Keratinocyte (primary cell): ENCODE data around the gene KCNN3. TPM values are rescaled to one million over a fixed set of nuclear protein-coding genes. Genes with fewer than 3 reads are reported as not detected.

ENCODE experiments used
- DNase-seq: peaks from one replicate; pipeline ENCODE4 v3.0.0-alpha.2; 2011; ENCODE audit warnings: low read depth, missing footprints, low spot score
- FAIRE-seq: peaks from 2 replicates; lab custom pipeline; 2011; peaks lifted over from hg19 to GRCh38; lab: Jason Lieb, UNC
- H2AFZ ChIP-seq: 2 replicates; pipeline ENCODE4 v1.6.0; 2012; ENCODE audit warnings: low read length, control low read depth, inconsistent platforms; ENCODE audit not compliant: control insufficient read depth
- H3K27ac ChIP-seq: 2 replicates; pipeline ENCODE4 v1.5.1; 2011; ENCODE audit warnings: low read length; ENCODE audit not compliant: control insufficient read depth, insufficient read depth
- H3K27me3 ChIP-seq: 3 replicates; pipeline ENCODE4 v1.6.0; 2011; ENCODE audit warnings: low read length; ENCODE audit not compliant: control insufficient read depth, insufficient read depth; ENCODE audit errors: extremely low read depth
- H3K36me3 ChIP-seq, 2 experiments: 2 replicates in 1 of 2; 3 replicates in 1 of 2; pipeline ENCODE4 v1.5.1; 2011; ENCODE audit warnings: low read length in 2 of 2, mild to moderate bottlenecking in 1 of 2; ENCODE audit not compliant: control insufficient read depth in 2 of 2, insufficient read depth in 2 of 2; ENCODE audit errors: extremely low read depth in 1 of 2
- H3K4me1 ChIP-seq: 3 replicates; pipeline ENCODE4 v1.5.1; 2011; ENCODE audit warnings: low read length; ENCODE audit not compliant: control insufficient read depth, insufficient read depth; ENCODE audit errors: extremely low read depth
- H3K4me2 ChIP-seq: 3 replicates; pipeline ENCODE4 v1.6.0; 2011; ENCODE audit warnings: low read depth, low read length; ENCODE audit not compliant: control insufficient read depth, insufficient read depth; ENCODE audit errors: extremely low read depth
- H3K4me3 ChIP-seq, 3 experiments: fragments of 200-600 bp in 1 of 3; sonication (generic) in 1 of 3; 2 replicates in 2 of 3; 3 replicates in 1 of 3; pipeline ENCODE4 v1.5.1; 2011 to 2016; ENCODE audit warnings: low read length in 3 of 3, mild to moderate bottlenecking in 3 of 3, control low read depth in 2 of 3, inconsistent platforms in 1 of 3, low read depth in 1 of 3, mixed read lengths in 1 of 3, mixed run types in 1 of 3, moderate library complexity in 1 of 3; ENCODE audit not compliant: control insufficient read depth in 2 of 3, insufficient read depth in 2 of 3; ENCODE audit errors: extremely low read depth in 1 of 3
- H3K79me2 ChIP-seq: 2 replicates; pipeline ENCODE4 v1.6.0; 2012; ENCODE audit warnings: low read length; ENCODE audit not compliant: control insufficient read depth, insufficient read depth
- H3K9ac ChIP-seq: 3 replicates; pipeline ENCODE4 v1.6.0; 2011; ENCODE audit warnings: low read length; ENCODE audit not compliant: control insufficient read depth, insufficient read depth; ENCODE audit errors: extremely low read depth
- H3K9me1 ChIP-seq: 3 replicates; pipeline ENCODE4 v1.6.0; 2011; ENCODE audit warnings: low read length; ENCODE audit not compliant: control insufficient read depth, insufficient read depth; ENCODE audit errors: extremely low read depth
- H3K9me3 ChIP-seq: 2 replicates; pipeline ENCODE4 v1.5.1; 2012; ENCODE audit warnings: low read depth, low read length; ENCODE audit not compliant: control insufficient read depth
- H4K20me1 ChIP-seq: 3 replicates; pipeline ENCODE4 v1.6.0; 2011; ENCODE audit warnings: low read length; ENCODE audit not compliant: control insufficient read depth, insufficient read depth; ENCODE audit errors: extremely low read depth
- CTCF ChIP-seq, 3 experiments: IDR thresholded peaks in 1 of 3; conservative IDR thresholded peaks in 1 of 3; optimal IDR thresholded peaks in 1 of 3; 2 replicates in 2 of 3; 3 replicates in 1 of 3; pipeline versions ENCODE3 to v1.5.1; 2011; ENCODE audit warnings: low read length in 3 of 3, mild to moderate bottlenecking in 3 of 3, moderate library complexity in 2 of 3, control low read depth in 1 of 3, inconsistent platforms in 1 of 3; ENCODE audit not compliant: insufficient read depth in 2 of 3; ENCODE audit errors: extremely low read depth in 1 of 3
- EZH2 ChIP-seq: IDR thresholded peaks from one replicate; pipeline ENCODE4 v1.6.1; 2012; ENCODE audit warnings: inconsistent platforms, mild to moderate bottlenecking, low read length, moderate library complexity
- dilution Hi-C: fragments of 300-500 bp; cut with MboI; formaldehyde crosslinking; loops from one replicate; pipeline ENCODE4 v1.7.0; 2020; ENCODE audit warnings: low sequenced_read_pairs; ENCODE audit not compliant: extremely low pct_ligation_motif_present
- polyA plus RNA-seq, 5 experiments: library from polyadenylated mRNA; depleted of rRNA in 3 of 5; stranded (reverse) in 3 of 5; stranded (forward) in 1 of 5; unstranded in 1 of 5; fragments of >200 nt; gene quantifications; 1 replicate in 1 of 5; 2 replicates in 3 of 5; 3 replicates in 1 of 5; pipeline versions ENCODE4 v1.2.1 to v1.2.3, GENCODE V29; 2011 to 2012; ENCODE audit warnings: missing spikeins in 2 of 5, low read depth in 1 of 5, low replicate concordance in 1 of 5

Gene KCNN3
- polyA plus RNA-seq, 1 donor (not counting 4 experiments of a cell fraction or from before 2014, with no cell fraction given): 0.05 TPM

GRCh38 chr1:154719586-154720327 is 150.3 kb downstream of the KCNN3 start:
- Histone ChIP-seq H3K9me3 (no peaks in the 10 kb centered on the region), H3K4me3 (no peak overlapping the region), H2AFZ (no peak overlapping the region), H3K4me2 (no peak overlapping the region), H3K9ac (no peak overlapping the region), H3K79me2 (no peaks in the 10 kb centered on the region), H3K27ac (no peak overlapping the region), H4K20me1 (no peaks in the 10 kb centered on the region), H3K9me1 (no peaks in the 10 kb centered on the region), H3K36me3 (no peaks in the 10 kb centered on the region), H3K4me1 (no peaks in the 10 kb centered on the region), H3K27me3 (peaks cover 3% of the 10 kb centered on the region)
- DNase-seq: no peak
- TF ChIP-seq EZH2 (no peak), CTCF (optimal IDR thresholded peaks at IDR 0.05 in 1 of 3, IDR thresholded peaks at IDR 0.05 in 1 of 3, conservative IDR thresholded peaks at IDR 0.05 in 1 of 3; ENCODE audit: extremely low read depth in 1 of 3, insufficient read depth in 2 of 3, low read length in 3 of 3) (no peak)
- dilution Hi-C loops: no loop called here
- FAIRE-seq: no peak

GRCh38 chr1:154718566-154718965 is 151.5 kb downstream of the KCNN3 start:
- peaks cover 4% of the 10 kb centered on the region for H4K20me1 ChIP-seq

More at GRCh38 chr1:154718566-154718965, 151.5 kb downstream of the KCNN3 start:
- H3K9me1 ChIP-seq: no peaks in the 10 kb centered on the region
- FAIRE-seq: no peak
- no peak overlapping the region for H3K4me2 ChIP-seq
- no peak overlapping the region for H3K27ac ChIP-seq
- no peak for DNase-seq
- H3K9ac ChIP-seq: no peak overlapping the region
- H3K4me1 ChIP-seq: no peaks in the 10 kb centered on the region
- H3K27me3 ChIP-seq: peaks cover 3% of the 10 kb centered on the region
- H3K9me3 ChIP-seq: no peaks in the 10 kb centered on the region
- H3K36me3 ChIP-seq: no peaks in the 10 kb centered on the region
- no peaks in the 10 kb centered on the region for H3K79me2 ChIP-seq
- dilution Hi-C loops: no loop called here
- no peak for TF ChIP-seq EZH2
- no peak for TF ChIP-seq CTCF (optimal IDR thresholded peaks at IDR 0.05 in 1 of 3, IDR thresholded peaks at IDR 0.05 in 1 of 3, conservative IDR thresholded peaks at IDR 0.05 in 1 of 3; ENCODE audit: extremely low read depth in 1 of 3, insufficient read depth in 2 of 3, low read length in 3 of 3)
- H3K4me3 ChIP-seq: no peak overlapping the region
- no peak overlapping the region for H2AFZ ChIP-seq
